ENCODE measurements around the gene BCAP29. TPM values are rescaled to one million over a fixed set of nuclear protein-coding genes. Genes with fewer than 3 reads are reported as not detected.
A peak's percentile ranks its signal among the peaks of the same experiment; 100 is the strongest.

BCAP29 gene
- total and polyA plus RNA-seq, 8 donors = 42.8 to 80.3 (median 54.4) TPM

DNA sequence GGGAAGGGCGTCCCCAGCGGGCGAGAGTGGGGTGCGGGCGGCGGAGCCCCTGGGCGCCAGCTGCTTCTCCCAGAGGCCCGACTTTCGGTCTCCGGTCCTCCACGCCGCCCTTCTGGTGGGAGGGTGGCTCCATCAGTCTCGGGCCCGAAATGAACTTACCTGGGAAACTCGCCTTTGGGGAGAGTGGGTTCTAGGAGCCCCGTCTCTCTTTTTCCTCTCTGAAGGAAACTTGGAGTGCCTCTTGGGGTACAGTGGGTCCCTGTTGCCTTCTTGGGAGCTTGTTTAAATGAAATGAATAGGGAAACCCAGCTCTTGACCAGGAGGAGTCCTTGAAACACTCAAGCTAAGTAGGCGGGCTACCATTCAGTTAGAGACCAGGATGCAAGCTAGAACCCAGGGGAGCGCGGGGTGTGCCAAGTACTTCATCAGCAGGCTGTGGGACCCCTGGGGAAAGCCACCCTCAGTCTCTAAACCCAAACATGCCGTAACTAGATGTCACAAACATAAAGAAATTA, 81.9 kb downstream of the BCAP29 start:
- H3K9me3 ChIP-seq = no peaks in the 10 kb centered on the region
- H3K4me1 ChIP-seq = peaks cover 12 to 19% of the 10 kb centered on the region in 2 donors
- H3K27me3 ChIP-seq = peaks cover 28 to 52% of the 10 kb centered on the region in 2 donors
- intact Hi-C loops (cut with DNase I) = no loop called here
- H3K27ac ChIP-seq = no peak overlapping the region
- TF ChIP-seq, protein P1, sequence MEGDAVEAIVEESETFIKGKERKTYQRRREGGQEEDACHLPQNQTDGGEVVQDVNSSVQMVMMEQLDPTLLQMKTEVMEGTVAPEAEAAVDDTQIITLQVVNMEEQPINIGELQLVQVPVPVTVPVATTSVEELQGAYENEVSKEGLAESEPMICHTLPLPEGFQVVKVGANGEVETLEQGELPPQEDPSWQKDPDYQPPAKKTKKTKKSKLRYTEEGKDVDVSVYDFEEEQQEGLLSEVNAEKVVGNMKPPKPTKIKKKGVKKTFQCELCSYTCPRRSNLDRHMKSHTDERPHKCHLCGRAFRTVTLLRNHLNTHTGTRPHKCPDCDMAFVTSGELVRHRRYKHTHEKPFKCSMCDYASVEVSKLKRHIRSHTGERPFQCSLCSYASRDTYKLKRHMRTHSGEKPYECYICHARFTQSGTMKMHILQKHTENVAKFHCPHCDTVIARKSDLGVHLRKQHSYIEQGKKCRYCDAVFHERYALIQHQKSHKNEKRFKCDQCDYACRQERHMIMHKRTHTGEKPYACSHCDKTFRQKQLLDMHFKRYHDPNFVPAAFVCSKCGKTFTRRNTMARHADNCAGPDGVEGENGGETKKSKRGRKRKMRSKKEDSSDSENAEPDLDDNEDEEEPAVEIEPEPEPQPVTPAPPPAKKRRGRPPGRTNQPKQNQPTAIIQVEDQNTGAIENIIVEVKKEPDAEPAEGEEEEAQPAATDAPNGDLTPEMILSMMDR (IDR thresholded peaks at IDR 0.05) = no peak
- no peak for ATAC-seq
- no peaks in the 10 kb centered on the region for H3K36me3 ChIP-seq
- peak overlapping the region; percentile 31 to 41 for H3K4me3 ChIP-seq
- DNase-seq = no peak

GRCh38 chr7:107663196-107663595, 83.2 kb downstream of the BCAP29 start:
- ATAC-seq (no peak), DNase-seq (no peak)
- Histone ChIP-seq H3K4me1 (peaks cover 12 to 19% of the 10 kb centered on the region in 2 donors), H3K36me3 (no peaks in the 10 kb centered on the region), H3K27me3 (peaks cover 28 to 52% of the 10 kb centered on the region in 2 donors), H3K9me3 (no peaks in the 10 kb centered on the region), H3K27ac (no peak overlapping the region), H3K4me3 (no peak overlapping the region)
- intact Hi-C loops (cut with DNase I) = no loop called here
- TF ChIP-seq, protein P1 (IDR thresholded peaks at IDR 0.05) = no peak

- ATAC-seq (no peak), DNase-seq (no peak)
- H3K9me3 ChIP-seq = no peaks in the 10 kb centered on the region
- H3K27ac ChIP-seq = no peak overlapping the region
- peaks cover 10 to 20% of the 10 kb centered on the region in 2 donors for H3K27me3 ChIP-seq
- TF ChIP-seq, protein P1 (IDR thresholded peaks at IDR 0.05) = no peak
- no peaks in the 10 kb centered on the region for H3K36me3 ChIP-seq
- intact Hi-C loops (cut with DNase I) = no loop called here
- H3K4me1 ChIP-seq = peaks cover 0 to 2% of the 10 kb centered on the region in 2 donors
- no peak overlapping the region for H3K4me3 ChIP-seq
These were observed 86.7 kb downstream of the BCAP29 start for GRCh38 chr7:107666790-107667189.

DNA sequence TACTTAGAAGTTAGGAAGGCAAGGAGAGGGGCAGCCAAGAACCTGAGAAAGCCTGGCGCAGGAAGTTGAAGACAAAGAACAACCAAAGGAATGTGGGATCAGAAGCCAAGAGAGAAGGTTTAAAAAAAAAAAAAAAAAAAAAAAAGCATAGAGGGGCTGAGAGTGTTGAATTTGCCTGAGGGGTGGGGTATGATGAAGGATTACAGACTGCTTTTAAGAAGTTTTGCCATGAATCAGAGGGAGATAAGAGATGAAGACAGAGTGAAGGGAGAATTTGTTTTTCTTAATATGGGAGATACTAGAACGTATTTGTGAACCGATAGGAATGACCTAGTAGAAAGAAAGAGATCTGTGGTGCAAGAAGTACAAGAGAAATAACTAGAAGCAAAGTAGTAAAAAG, 87.3 kb downstream of the BCAP29 start:
- no peak for DNase-seq
- ATAC-seq = no peak
- H3K36me3 ChIP-seq = no peaks in the 10 kb centered on the region
- TF ChIP-seq, protein P1 (IDR thresholded peaks at IDR 0.05) = no peak
- intact Hi-C loops (cut with DNase I) = no loop called here
- peaks cover 4 to 15% of the 10 kb centered on the region in 2 donors for H3K27me3 ChIP-seq
- no peaks in the 10 kb centered on the region for H3K4me1 ChIP-seq
- H3K27ac ChIP-seq = no peak overlapping the region
- H3K9me3 ChIP-seq = no peaks in the 10 kb centered on the region
- no peak overlapping the region for H3K4me3 ChIP-seq

DNA sequence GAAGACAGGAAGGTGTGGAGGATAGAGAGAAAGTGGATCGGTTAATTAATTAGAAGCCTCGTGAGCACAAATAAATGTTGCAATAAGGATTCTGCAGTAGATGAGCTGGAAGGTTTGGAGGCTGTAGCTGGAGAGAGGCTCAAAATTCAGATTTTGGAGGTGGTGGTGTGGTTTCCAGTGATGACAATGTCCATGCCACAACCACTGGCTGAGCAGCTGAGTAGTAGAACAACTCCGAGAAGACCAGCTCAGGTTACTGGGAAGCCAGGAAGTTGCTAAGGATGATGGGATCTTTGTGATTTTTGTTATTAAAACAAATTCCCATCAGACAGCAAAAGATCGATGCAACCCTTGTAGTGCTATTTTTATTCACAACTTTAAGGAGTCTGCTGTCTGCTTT, 88.2 kb downstream of the BCAP29 start:
- H3K27me3 ChIP-seq = peaks cover 0 to 5% of the 10 kb centered on the region in 2 donors
- no peak overlapping the region for H3K4me3 ChIP-seq
- ATAC-seq (no peak), DNase-seq (no peak)
- no peaks in the 10 kb centered on the region for H3K9me3 ChIP-seq
- TF ChIP-seq, protein P1 (IDR thresholded peaks at IDR 0.05) = no peak
- no peaks in the 10 kb centered on the region for H3K4me1 ChIP-seq
- no peak overlapping the region for H3K27ac ChIP-seq
- intact Hi-C loops (cut with DNase I) = no loop called here
- H3K36me3 ChIP-seq = no peaks in the 10 kb centered on the region

Other genes starting within 250 kb of the BCAP29 start
- gene GPR22, start 110.2 kb upstream of the BCAP29 start, total RNA-seq = not detected
- under 1 TPM in 3 of 6 donors, not detected in 3; 0.06 to 0.13 (median 0.10) TPM for gene GPR22, start 110.2 kb upstream of the BCAP29 start, polyA plus RNA-seq (ENCODE audit: insufficient read length in 6 of 6)
- gene COG5, start 16.3 kb upstream of the BCAP29 start, total RNA-seq = 10 to 100 TPM; 41.4 to 42.6 TPM
- 10 to 100 TPM; 26.9 to 34.0 (median 32.0) TPM for gene COG5, start 16.3 kb upstream of the BCAP29 start, polyA plus RNA-seq (ENCODE audit: insufficient read length in 6 of 6)
- gene DUS4L, start 16.3 kb upstream of the BCAP29 start, total RNA-seq = 1 to 10 TPM; 4.3 to 5.5 TPM
- gene DUS4L, start 16.3 kb upstream of the BCAP29 start, polyA plus RNA-seq (ENCODE audit: insufficient read length in 6 of 6) = 10 to 100 TPM; 14.2 to 18.8 (median 17.1) TPM
- gene SLC26A4, start 80.6 kb downstream of the BCAP29 start, total RNA-seq = 1 to 10 TPM in 1 of 2 donors, under 1 TPM in 1; 0.82 to 1.7 TPM
- 1 to 10 TPM in 4 of 6 donors, under 1 TPM in 2; 0.83 to 2.5 (median 1.3) TPM for gene SLC26A4, start 80.6 kb downstream of the BCAP29 start, polyA plus RNA-seq (ENCODE audit: insufficient read length in 6 of 6)
- 10 to 100 TPM; 17.2 to 21.5 TPM for gene CBLL1, start 163.9 kb downstream of the BCAP29 start, total RNA-seq
- 10 to 100 TPM; 27.7 to 31.8 (median 29.0) TPM for gene CBLL1, start 163.9 kb downstream of the BCAP29 start, polyA plus RNA-seq (ENCODE audit: insufficient read length in 6 of 6)
- gene SLC26A3, start 223.0 kb downstream of the BCAP29 start, total RNA-seq = not detected
- under 1 TPM in 1 of 6 donors, not detected in 5; 0.04 TPM for gene SLC26A3, start 223.0 kb downstream of the BCAP29 start, polyA plus RNA-seq (ENCODE audit: insufficient read length in 6 of 6)

Data from left lung (tissue), 10 donors.